ENCODE measurements around the gene MPHOSPH6. TPM values are rescaled to one million over a fixed set of nuclear protein-coding genes. Genes with fewer than 3 reads are reported as not detected.
"Not testable (repeated sequence)": the region's sequence is repeated elsewhere in the genome, so short reads cannot be mapped to it uniquely, and the experiment has no call there.

The MPHOSPH6 gene
- total and polyA plus RNA-seq, 8 donors = 6.1 to 31.9 (median 26.3) TPM; not detected in 1

- 63 to 80% (median 69%) methylated on average over 2 of the region's 2 CpGs for WGBS, 5 donors
- no peaks in the 10 kb centered on the region for H3K9me3 ChIP-seq
- H3K36me3 ChIP-seq = no peaks in the 10 kb centered on the region
- no peak overlapping the region for H3K27ac ChIP-seq
- intact Hi-C loops (cut with DNase I; ENCODE audit: low total_unique reads) = no loop called here
- no peak for DNase-seq
- H3K4me3 ChIP-seq = no peak overlapping the region
- no peaks in the 10 kb centered on the region for H3K27me3 ChIP-seq
- TF ChIP-seq POLR2A (IDR thresholded peaks at IDR 0.05) (no peak), POLR2AphosphoS5 (IDR thresholded peaks at IDR 0.05) (no peak), EP300 (IDR thresholded peaks at IDR 0.05) (no peak), CTCF (IDR thresholded peaks at IDR 0.05) (no peak)
- H3K4me1 ChIP-seq = no peaks in the 10 kb centered on the region
Observed at GRCh38 chr16:82111944-82112343, 58.1 kb downstream of the MPHOSPH6 start.

GRCh38 chr16:82109266-82109665 is 60.8 kb downstream of the MPHOSPH6 start:
- H3K36me3 ChIP-seq; H3K27me3 ChIP-seq; DNase-seq; H3K4me1 ChIP-seq; H3K27ac ChIP-seq; intact Hi-C loops (cut with DNase I; ENCODE audit: low total_unique reads); H3K4me3 ChIP-seq; H3K9me3 ChIP-seq: not testable (repeated sequence)
- WGBS, 5 donors = 75 to 88% (median 81%) methylated on average over 3 of the region's 3 CpGs

GRCh38 chr16:82108774-82109173 is 61.2 kb downstream of the MPHOSPH6 start:
- no peak overlapping the region for H3K27ac ChIP-seq
- no peaks in the 10 kb centered on the region for H3K36me3 ChIP-seq
- DNase-seq = no peak
- 78 to 94% (median 93%) methylated on average over 6 of the region's 6 CpGs for WGBS, 5 donors
- H3K9me3 ChIP-seq = no peaks in the 10 kb centered on the region
- no peak overlapping the region for H3K4me3 ChIP-seq
- TF ChIP-seq POLR2A (IDR thresholded peaks at IDR 0.05) (no peak), POLR2AphosphoS5 (IDR thresholded peaks at IDR 0.05) (no peak), CTCF (IDR thresholded peaks at IDR 0.05) (no peak), EP300 (IDR thresholded peaks at IDR 0.05) (no peak)
- H3K4me1 ChIP-seq = no peaks in the 10 kb centered on the region
- no peaks in the 10 kb centered on the region for H3K27me3 ChIP-seq
- intact Hi-C loops (cut with DNase I; ENCODE audit: low total_unique reads) = no loop called here

- intact Hi-C loops (cut with DNase I; ENCODE audit: low total_unique reads) = no loop called here
- DNase-seq = no peak
- H3K4me1 ChIP-seq = no peaks in the 10 kb centered on the region
- no peak overlapping the region for H3K27ac ChIP-seq
- no peaks in the 10 kb centered on the region for H3K27me3 ChIP-seq
- TF ChIP-seq EP300 (IDR thresholded peaks at IDR 0.05) (no peak), CTCF (IDR thresholded peaks at IDR 0.05) (no peak), POLR2A (IDR thresholded peaks at IDR 0.05) (no peak), POLR2AphosphoS5 (IDR thresholded peaks at IDR 0.05) (no peak)
- H3K36me3 ChIP-seq = no peaks in the 10 kb centered on the region
- H3K9me3 ChIP-seq = no peaks in the 10 kb centered on the region
- H3K4me3 ChIP-seq = no peak overlapping the region
- WGBS, 5 donors = 86 to 93% (median 92%) methylated on average over 2 of the region's 2 CpGs
Observed at GRCh38 chr16:82108100-82108499, 61.9 kb downstream of the MPHOSPH6 start.

GRCh38 chr16:82105107-82105506 is 64.9 kb downstream of the MPHOSPH6 start:
- no peaks in the 10 kb centered on the region for H3K4me1 ChIP-seq
- H3K9me3 ChIP-seq = no peaks in the 10 kb centered on the region
- H3K27ac ChIP-seq = no peak overlapping the region
- no peaks in the 10 kb centered on the region for H3K36me3 ChIP-seq
- H3K27me3 ChIP-seq = no peaks in the 10 kb centered on the region
- intact Hi-C loops (cut with DNase I; ENCODE audit: low total_unique reads) = no loop called here
- H3K4me3 ChIP-seq = no peak overlapping the region
- TF ChIP-seq POLR2AphosphoS5 (IDR thresholded peaks at IDR 0.05) (no peak), POLR2A (IDR thresholded peaks at IDR 0.05) (no peak), CTCF (IDR thresholded peaks at IDR 0.05) (no peak), EP300 (IDR thresholded peaks at IDR 0.05) (no peak)
- 90 to 96% (median 95%) methylated on average over 8 of the region's 8 CpGs for WGBS, 5 donors
- DNase-seq = no peak

Small RNAs within 50 kb of the gene (small RNA-seq; reads per million reads assigned to genes)
- gene RN7SKP190 = 0 reads per million in 4 donors

Other genes starting within 250 kb of the MPHOSPH6 start
- 1 to 10 TPM in 3 of 5 donors, under 1 TPM in 1, not detected in 1; 0.58 to 7.9 (median 5.6) TPM for gene SDR42E1, start 158.8 kb downstream of the MPHOSPH6 start, total RNA-seq
- 1 to 10 TPM; 1.8 to 2.3 (median 1.8) TPM for gene SDR42E1, start 158.8 kb downstream of the MPHOSPH6 start, polyA plus RNA-seq
- gene HSD17B2, start 135.0 kb downstream of the MPHOSPH6 start, total RNA-seq = 10 to 100 TPM in 3 of 5 donors, 1 to 10 TPM in 1, not detected in 1; 8.2 to 23.2 (median 17.4) TPM
- gene HSD17B2, start 135.0 kb downstream of the MPHOSPH6 start, polyA plus RNA-seq = 10 to 100 TPM in 2 of 3 donors, 1 to 10 TPM in 1; 6.6 to 25.7 (median 11.3) TPM

Measured in stomach (tissue), 9 donors.